DOHH2 (cell line): ENCODE measurements around the gene TMEM119.

Source experiments
- H3F3A ChIP-seq: fragments of 200-600 bp; sonication (generic), shearing (Covaris generic); 2 replicates; pipeline ENCODE4 v1.6.0; 2016; ENCODE audit warnings: antibody characterized with exemption, mild to moderate bottlenecking; ENCODE audit not compliant: control insufficient read depth, insufficient read depth
- H3K27ac ChIP-seq: fragments of 200-600 bp; sonication (generic); 2 replicates; pipeline ENCODE4 v1.5.1; 2014; ENCODE audit warnings: low read depth, mild to moderate bottlenecking, low read length, moderate library complexity
- H3K27me3 ChIP-seq: fragments of 200-600 bp; sonication (generic); 2 replicates; pipeline ENCODE4 v1.6.1; 2014; ENCODE audit warnings: mild to moderate bottlenecking, low read length, mixed read lengths; ENCODE audit not compliant: control insufficient read depth
- H3K36me3 ChIP-seq: fragments of 200-600 bp; sonication (generic); 2 replicates; pipeline ENCODE4 v1.6.1; 2014; ENCODE audit warnings: mild to moderate bottlenecking, low read length, moderate library complexity, mixed read lengths; ENCODE audit not compliant: control insufficient read depth
- H3K4me1 ChIP-seq: fragments of 200-600 bp; sonication (generic); 2 replicates; pipeline ENCODE4 v1.6.1; 2014; ENCODE audit warnings: mild to moderate bottlenecking, low read length, mixed read lengths; ENCODE audit not compliant: control insufficient read depth
- H3K4me2 ChIP-seq: fragments of 200-600 bp; sonication (generic); 2 replicates; pipeline ENCODE4 v1.6.0; 2014; ENCODE audit warnings: mild to moderate bottlenecking, low read length, moderate library complexity
- H3K4me3 ChIP-seq: fragments of 200-600 bp; sonication (generic); 2 replicates; pipeline ENCODE4 v1.5.1; 2014; ENCODE audit warnings: mild to moderate bottlenecking, low read length, mixed read lengths
- H3K79me2 ChIP-seq: fragments of 200-600 bp; sonication (generic); 2 replicates; pipeline ENCODE4 v1.6.1; 2014; ENCODE audit warnings: mild to moderate bottlenecking, low read length, mixed read lengths; ENCODE audit not compliant: control insufficient read depth
- H3K9me2 ChIP-seq: fragments of 200-600 bp; sonication (generic); replicated peaks from 2 replicates; pipeline ENCODE4 v1.6.1; 2014; ENCODE audit warnings: mild to moderate bottlenecking, low read length, mixed read lengths; ENCODE audit not compliant: control insufficient read depth
- H3K9me3 ChIP-seq: fragments of 200-600 bp; sonication (generic); 2 replicates; pipeline ENCODE4 v1.6.1; 2014; ENCODE audit warnings: antibody characterized with exemption, low read length, mixed read lengths; ENCODE audit not compliant: control insufficient read depth, insufficient read depth
- H4K20me1 ChIP-seq: fragments of 200-600 bp; sonication (generic); 2 replicates; pipeline ENCODE4 v1.6.0; 2014; ENCODE audit warnings: low read depth, mild to moderate bottlenecking, antibody characterized with exemption, low read length, moderate library complexity; ENCODE audit not compliant: control insufficient read depth, insufficient read depth
- CTCF ChIP-seq: fragments of 200-600 bp; sonication (generic); IDR thresholded peaks from one replicate; pipeline ENCODE4 v1.5.1; 2014; ENCODE audit warnings: antibody characterized with exemption, mild to moderate bottlenecking, low read depth, low read length; ENCODE audit not compliant: poor library complexity, severe bottlenecking
- EZH2phosphoT487 ChIP-seq: fragments of 200-600 bp; sonication (generic); IDR thresholded peaks from 2 replicates; pipeline ENCODE4 v1.6.1; 2017; ENCODE audit warnings: borderline replicate concordance, mild to moderate bottlenecking, antibody characterized with exemption, low read length, moderate library complexity, mixed read lengths

TMEM119 gene

GRCh38 chr12:108613548-108613947, 15.7 kb upstream of the TMEM119 start:
- no peak overlapping the region for H3K4me2 ChIP-seq
- no peaks in the 10 kb centered on the region for H4K20me1 ChIP-seq
- H3K36me3 ChIP-seq = no peaks in the 10 kb centered on the region
- H3K4me3 ChIP-seq = no peak overlapping the region
- H3F3A ChIP-seq = no peaks in the 10 kb centered on the region
- TF ChIP-seq EZH2phosphoT487 (no peak), CTCF (no peak)
- no peaks in the 10 kb centered on the region for H3K79me2 ChIP-seq
- peaks cover 36% of the 10 kb centered on the region for H3K4me1 ChIP-seq
- H3K9me3 ChIP-seq = peaks cover 10% of the 10 kb centered on the region; the same call in 1 of the 2 replicates
- H3K9me2 ChIP-seq = no peaks in the 10 kb centered on the region
- no peak overlapping the region for H3K27ac ChIP-seq
- H3K27me3 ChIP-seq = peaks cover 39% of the 10 kb centered on the region

- Histone ChIP-seq H3K4me1 (peaks cover 29% of the 10 kb centered on the region), H4K20me1 (no peaks in the 10 kb centered on the region), H3K27ac (no peak overlapping the region), H3K9me3 (peaks cover 10% of the 10 kb centered on the region; the same call in 1 of the 2 replicates), H3K27me3 (peaks cover 37% of the 10 kb centered on the region), H3K36me3 (no peaks in the 10 kb centered on the region), H3K4me3 (no peak overlapping the region), H3F3A (no peaks in the 10 kb centered on the region), H3K9me2 (no peaks in the 10 kb centered on the region), H3K4me2 (no peak overlapping the region), H3K79me2 (no peaks in the 10 kb centered on the region)
- TF ChIP-seq EZH2phosphoT487 (no peak), CTCF (no peak)
These were observed 15.0 kb upstream of the TMEM119 start for GRCh38 chr12:108612788-108613282.

GRCh38 chr12:108611884-108612415, 14.1 kb upstream of the TMEM119 start:
- no peaks in the 10 kb centered on the region for H3K79me2 ChIP-seq
- no peaks in the 10 kb centered on the region for H3K9me2 ChIP-seq

More at GRCh38 chr12:108611884-108612415, 14.1 kb upstream of the TMEM119 start:
- Histone ChIP-seq H3K4me1 (peaks cover 22% of the 10 kb centered on the region), H3K27me3 (peaks cover 37% of the 10 kb centered on the region), H3K4me3 (no peak overlapping the region), H3K4me2 (no peak overlapping the region), H3K9me3 (peaks cover 10% of the 10 kb centered on the region; the same call in 1 of the 2 replicates), H4K20me1 (no peaks in the 10 kb centered on the region), H3K36me3 (no peaks in the 10 kb centered on the region), H3K27ac (no peak overlapping the region), H3F3A (no peaks in the 10 kb centered on the region)
- TF ChIP-seq EZH2phosphoT487 (no peak), CTCF (peak; percentile 86)
